OCI-LY3 (cell line): ENCODE measurements around the gene MRAS.

Source experiments
- CTCF ChIP-seq: fragments of 200-600, 300-600 bp; sonication (generic); IDR thresholded peaks from 2 replicates; pipeline ENCODE4 v1.5.1; 2014; ENCODE audit warnings: antibody characterized with exemption, low read length, low read depth
- EZH2phosphoT487 ChIP-seq: fragments of 200-600 bp; shearing (Covaris generic); IDR thresholded peaks from 2 replicates; pipeline ENCODE4 v1.6.1; 2018; ENCODE audit warnings: antibody characterized with exemption, mixed run types, low read depth

- no peak for TF ChIP-seq CTCF
- no peak for TF ChIP-seq EZH2phosphoT487
These were observed 93.4 kb downstream of the MRAS start for GRCh38 chr3:138441742-138442141.
